HCT116 (cell line): ENCODE measurements around the gene UNC80. TPM values are rescaled to one million over a fixed set of nuclear protein-coding genes. Genes with fewer than 3 reads are reported as not detected.

Experiments used
- ATAC-seq: fragments of 200-7000 bp; cut with Tn5 transposase; 2 replicates; pipeline ENCODE4 v1.9.1; 2020; ENCODE audit warnings: mild to moderate bottlenecking, moderate library complexity
- BruUV-seq: library from RNA; stranded (reverse); fragments of 400-500 nt; replicated peaks from 2 replicates; lab custom pipeline; 2021; lab: Mats Ljungman, UMichigan
- CTCF ChIA-PET: fragments of 300-600 bp; sonication (Branson Sonifier 250); formaldehyde crosslinking; loops from one replicate; lab custom pipeline; 2021; ENCODE audit warnings: antibody characterized with exemption; lab: Charles Lee
- POLR2A ChIA-PET: fragments of 300-600, 350-600 bp; sonication (Branson Sonifier 250); formaldehyde crosslinking; loops from one replicate; lab custom pipeline; 2021; ENCODE audit warnings: antibody characterized with exemption; lab: Charles Lee
- RAD21 ChIA-PET, 2 experiments: fragments of 300-600 bp; sonication (Branson Sonifier 250); formaldehyde crosslinking; loops; one replicate each; lab custom pipeline; 2023; ENCODE audit warnings: low total read pairs in 2 of 2; ENCODE audit not compliant: uncharacterized antibody in 2 of 2, unreplicated experiment in 2 of 2, low non-redundant PET in 1 of 2; lab: Charles Lee
- DNase-seq: peaks from one replicate; pipeline ENCODE4 v3.0.0-alpha.2; 2010; ENCODE audit warnings: low read depth, low spot score
- H2AFZ ChIP-seq: fragments of 200-600 bp; shearing (Covaris generic), sonication (generic); 2 replicates; pipeline ENCODE4 v1.6.1; 2017; ENCODE audit warnings: low read depth, mixed run types, mixed read lengths, antibody characterized with exemption, low read length; ENCODE audit not compliant: poor library complexity, severe bottlenecking
- H3K27ac ChIP-seq: 2 replicates; pipeline ENCODE4 v1.5.1; 2012; ENCODE audit warnings: low read depth, low read length
- H3K27me3 ChIP-seq: fragments of 200-600 bp; sonication (generic); 2 replicates; pipeline ENCODE4 v1.6.1; 2016; ENCODE audit warnings: mixed run types, low read length, mixed read lengths; ENCODE audit not compliant: insufficient read depth
- H3K36me3 ChIP-seq, 2 experiments: fragments of 200-500 bp in 1 of 2; fragments of 200-600 bp in 1 of 2; sonication (Bioruptor generic) in 1 of 2; sonication (generic) in 1 of 2; 2 replicates each; pipeline versions ENCODE4 v1.5.1 to v1.6.1; 2014 to 2016; ENCODE audit warnings: low read length in 2 of 2, inconsistent platforms in 1 of 2, mixed read lengths in 1 of 2, mixed run types in 1 of 2; ENCODE audit not compliant: insufficient read depth in 2 of 2, control insufficient read depth in 1 of 2
- H3K4me1 ChIP-seq, 2 experiments: fragments of 200-600 bp in 1 of 2; sonication (generic) in 1 of 2; 2 replicates each; pipeline versions ENCODE4 v1.5.1 to v1.6.1; 2012 to 2017; ENCODE audit warnings: low read length in 2 of 2, inconsistent platforms in 1 of 2, mild to moderate bottlenecking in 1 of 2, mixed read lengths in 1 of 2, mixed run types in 1 of 2, moderate library complexity in 1 of 2; ENCODE audit not compliant: insufficient read depth in 2 of 2, control insufficient read depth in 1 of 2
- H3K4me2 ChIP-seq: fragments of 200-600 bp; sonication (generic); 2 replicates; pipeline ENCODE4 v1.6.1; 2017; ENCODE audit warnings: mixed run types, low read length, mixed read lengths
- H3K4me3 ChIP-seq, 2 experiments: fragments of 200-600 bp in 1 of 2; sonication (generic) in 1 of 2; replicated peaks in 1 of 2; 2 replicates each; pipeline ENCODE4 v1.5.1; 2011 to 2016; ENCODE audit warnings: low read length in 2 of 2, control low read depth in 1 of 2, low read depth in 1 of 2, mild to moderate bottlenecking in 1 of 2, mixed read lengths in 1 of 2, mixed run types in 1 of 2
- H3K79me2 ChIP-seq: fragments of 200-600 bp; sonication (generic); 2 replicates; pipeline ENCODE4 v1.6.1; 2017; ENCODE audit warnings: mild to moderate bottlenecking, mixed run types, low read length, moderate library complexity, mixed read lengths; ENCODE audit not compliant: insufficient read depth
- H3K9ac ChIP-seq: fragments of 200-600 bp; sonication (generic); 2 replicates; pipeline ENCODE4 v1.6.1; 2016; ENCODE audit warnings: low read length, mixed read lengths
- H3K9me2 ChIP-seq: fragments of 200-600 bp; sonication (generic), shearing (Covaris generic); 2 replicates; pipeline ENCODE4 v1.6.1; 2017; ENCODE audit warnings: mixed run types, mild to moderate bottlenecking, moderate library complexity; ENCODE audit not compliant: insufficient read depth
- H3K9me3 ChIP-seq, 2 experiments: fragments of 200-500 bp in 1 of 2; fragments of 200-600 bp in 1 of 2; sonication (Bioruptor generic) in 1 of 2; sonication (generic) in 1 of 2; 2 replicates each; pipeline ENCODE4 v1.6.1; 2014 to 2017; ENCODE audit warnings: low read length in 2 of 2, mixed read lengths in 2 of 2, inconsistent platforms in 1 of 2, low read depth in 1 of 2, mild to moderate bottlenecking in 1 of 2, mixed run types in 1 of 2, moderate library complexity in 1 of 2; ENCODE audit not compliant: control insufficient read depth in 1 of 2, insufficient read depth in 1 of 2
- H4K20me1 ChIP-seq: fragments of 200-600 bp; sonication (generic), shearing (Covaris generic); 2 replicates; pipeline ENCODE4 v1.6.1; 2017; ENCODE audit warnings: mixed run types, mild to moderate bottlenecking, moderate library complexity; ENCODE audit not compliant: insufficient read depth
- ATF3 ChIP-seq: IDR thresholded peaks from 2 replicates; pipeline ENCODE4 v1.6.1; 2012
- CBX3 ChIP-seq: IDR thresholded peaks from 2 replicates; pipeline ENCODE4 v1.6.1; 2012; ENCODE audit warnings: low read depth
- CTCF ChIP-seq, 3 experiments: fragments of 200-600 bp in 1 of 3; sonication (generic) in 1 of 3; IDR thresholded peaks in 2 of 3; conservative IDR thresholded peaks in 1 of 3; 2 replicates each; pipeline ENCODE4 v1.5.1; 2012 to 2017; ENCODE audit warnings: low read depth in 2 of 3, low read length in 2 of 3, antibody characterized with exemption in 1 of 3, borderline replicate concordance in 1 of 3, control low read depth in 1 of 3, mild to moderate bottlenecking in 1 of 3, mixed read lengths in 1 of 3, mixed run types in 1 of 3, moderate library complexity in 1 of 3; ENCODE audit not compliant: insufficient read depth in 1 of 3
- EZH2 ChIP-seq: fragments of 200-600 bp; sonication (generic); IDR thresholded peaks from 2 replicates; pipeline ENCODE4 v1.6.1; 2017; ENCODE audit warnings: antibody characterized with exemption, mixed run types
- EZH2phosphoT487 ChIP-seq: fragments of 200-600 bp; IDR thresholded peaks from 2 replicates; pipeline ENCODE4 v1.6.1; 2018; ENCODE audit warnings: antibody characterized with exemption, borderline replicate concordance
- FOSL1 ChIP-seq: IDR thresholded peaks from 2 replicates; pipeline ENCODE4 v1.6.1; 2012; ENCODE audit warnings: low read depth
- MAX ChIP-seq: IDR thresholded peaks from 2 replicates; pipeline ENCODE4 v1.6.1; 2012
- POLR2AphosphoS5 ChIP-seq: IDR thresholded peaks from 2 replicates; pipeline ENCODE4 v1.6.1; 2011; ENCODE audit warnings: mild to moderate bottlenecking, low read depth, low read length, moderate library complexity
- RAD21 ChIP-seq: IDR thresholded peaks from 2 replicates; pipeline ENCODE4 v1.6.1; 2012; ENCODE audit warnings: low read depth, mild to moderate bottlenecking
- REST ChIP-seq: IDR thresholded peaks from 2 replicates; pipeline ENCODE4 v1.6.1; 2012; ENCODE audit warnings: low read depth
- SIN3A ChIP-seq: IDR thresholded peaks from 2 replicates; pipeline ENCODE4 v1.6.1; 2012; ENCODE audit warnings: low read depth
- SP1 ChIP-seq: IDR thresholded peaks from 2 replicates; pipeline ENCODE4 v1.6.1; 2012; ENCODE audit warnings: low read depth
- ZBTB33 ChIP-seq: IDR thresholded peaks from 2 replicates; pipeline ENCODE4 v1.6.1; 2011; ENCODE audit warnings: mild to moderate bottlenecking, low read length, moderate library complexity; ENCODE audit not compliant: insufficient replicate concordance; ENCODE audit errors: extremely low read depth
- ZFX ChIP-seq: fragments of 450-650 bp; IDR thresholded peaks from 2 replicates; pipeline ENCODE4 v1.6.1; 2017
- intact Hi-C: fragments of 100-400 bp; cut with micrococcal nuclease; formaldehyde crosslinking; loops from 2 replicates; pipeline ENCODE4 v1.10.0; 2022
- total RNA-seq: library from RNA; stranded (reverse); gene quantifications from one replicate; pipeline ENCODE4 v1.2.1, GENCODE V29; 2021; ENCODE audit not compliant: unreplicated experiment

Gene UNC80
- total RNA-seq, 1 experiment from 2014 or later = not detected

- no TSS peak for BruUV-seq
- Histone ChIP-seq H3K4me1 (no peaks in the 10 kb centered on the region; a peak in 1 of 4 replicates), H3K79me2 (no peaks in the 10 kb centered on the region), H3K27ac (no peak overlapping the region), H3K36me3 (no peaks in the 10 kb centered on the region), H3K4me3 (no peak overlapping the region), H3K9me3 (no peaks in the 10 kb centered on the region), H3K4me2 (no peak overlapping the region), H3K9ac (no peak overlapping the region), H4K20me1 (no peaks in the 10 kb centered on the region), H2AFZ (no peak overlapping the region), H3K9me2 (no peaks in the 10 kb centered on the region), H3K27me3 (no peaks in the 10 kb centered on the region)
- TF ChIP-seq RAD21 = no peak
- TF ChIP-seq ATF3 = no peak
- no peak for TF ChIP-seq ZFX
- no peak for TF ChIP-seq SP1
- no peak for TF ChIP-seq FOSL1
- no peak for TF ChIP-seq CBX3
- TF ChIP-seq SIN3A = no peak
- TF ChIP-seq MAX = no peak
- no peak for TF ChIP-seq CTCF (IDR thresholded peaks at IDR 0.05 in 2 of 3, conservative IDR thresholded peaks at IDR 0.05 in 1 of 3; ENCODE audit: borderline replicate concordance in 1 of 3, insufficient read depth in 1 of 3, low read depth in 2 of 3, low read length in 2 of 3)
- TF ChIP-seq EZH2 = no peak
- no peak for TF ChIP-seq REST
- TF ChIP-seq ZBTB33 = no peak
- TF ChIP-seq EZH2phosphoT487 = no peak
- no peak for TF ChIP-seq POLR2AphosphoS5
- RAD21 ChIA-PET = no interaction called here
- ATAC-seq = no peak
- CTCF ChIA-PET = interaction anchor here (1.1 kb wide), 1 partner anchor 18 kb away, joined by 4 read pairs; no protein-coding TSS in a partner anchor
- intact Hi-C loops = no loop called here
- POLR2A ChIA-PET = no interaction called here
- no peak for DNase-seq
Observed at GRCh38 chr2:209942936-209943605, 171.4 kb downstream of the UNC80 start.
